Bronchial epithelial cell (primary cell): ENCODE measurements around the gene ADGRG6. TPM values are rescaled to one million over a fixed set of nuclear protein-coding genes. Genes with fewer than 3 reads are reported as not detected.
A peak's percentile ranks its signal among the peaks of the same experiment; 100 is the strongest.

Experiments used
- DNase-seq: peaks from one replicate; pipeline ENCODE4 v3.0.0-alpha.2; 2010; ENCODE audit warnings: low read depth
- FAIRE-seq: peaks from 2 replicates; lab custom pipeline; 2011; peaks lifted over from hg19 to GRCh38; lab: Jason Lieb, UNC
- H3K27me3 ChIP-seq: 2 replicates; pipeline ENCODE4 v1.5.1; 2011; ENCODE audit warnings: low read length; ENCODE audit not compliant: control insufficient read depth, insufficient read depth
- H3K36me3 ChIP-seq: 2 replicates; pipeline ENCODE4 v1.5.1; 2011; ENCODE audit warnings: low read length; ENCODE audit not compliant: control insufficient read depth, insufficient read depth
- H3K4me3 ChIP-seq: 2 replicates; pipeline ENCODE4 v1.5.1; 2011; ENCODE audit warnings: mild to moderate bottlenecking, low read depth, low read length, control low read depth
- total RNA-seq: library from RNA; depleted of rRNA; stranded (reverse); fragments of >200 nt; gene quantifications from 2 replicates; pipeline ENCODE4 v1.2.1, GENCODE V29; 2014
- TF ChIP-seq, protein P1 (sequence below): IDR thresholded peaks from 2 replicates; pipeline ENCODE4 v1.5.1; 2011; ENCODE audit warnings: mild to moderate bottlenecking, moderate library complexity, low read length, control low read depth, inconsistent platforms; ENCODE audit not compliant: insufficient read depth, severe bottlenecking

The ADGRG6 gene
- total RNA-seq, 1 donor from 2014 or later = 12.4 TPM

DNA sequence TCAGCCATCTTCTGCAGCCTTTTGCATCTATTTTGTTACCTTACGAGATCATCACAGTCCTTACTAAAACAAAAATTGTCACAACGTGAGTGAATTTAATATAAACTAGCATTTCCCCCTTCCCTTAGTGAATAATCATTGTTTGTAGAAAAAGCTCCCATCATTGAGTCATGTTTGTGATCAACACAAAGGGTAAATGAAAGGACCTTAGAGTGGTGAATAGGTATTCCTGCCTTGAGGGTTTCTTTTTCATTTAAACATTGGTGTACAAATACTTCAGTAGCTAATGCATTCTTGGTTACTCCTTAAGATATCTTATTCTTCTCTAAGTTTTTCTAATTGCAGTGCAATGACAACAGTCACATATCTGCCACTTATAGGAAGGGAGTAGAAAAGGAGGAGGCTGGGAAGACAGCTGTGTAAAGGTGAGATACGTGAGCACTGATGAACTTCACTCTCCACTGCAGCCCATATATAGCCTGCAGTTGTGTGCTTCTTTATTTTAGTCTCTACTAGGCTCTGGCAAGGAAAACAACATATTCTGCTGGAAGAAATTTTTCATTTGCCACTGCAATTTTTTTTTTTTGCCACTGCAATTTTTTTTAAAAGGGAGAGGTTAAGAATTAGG, 27.8 kb downstream of the ADGRG6 start:
- DNase-seq (peak; percentile 64), FAIRE-seq (no peak)
- TF ChIP-seq, protein P1, sequence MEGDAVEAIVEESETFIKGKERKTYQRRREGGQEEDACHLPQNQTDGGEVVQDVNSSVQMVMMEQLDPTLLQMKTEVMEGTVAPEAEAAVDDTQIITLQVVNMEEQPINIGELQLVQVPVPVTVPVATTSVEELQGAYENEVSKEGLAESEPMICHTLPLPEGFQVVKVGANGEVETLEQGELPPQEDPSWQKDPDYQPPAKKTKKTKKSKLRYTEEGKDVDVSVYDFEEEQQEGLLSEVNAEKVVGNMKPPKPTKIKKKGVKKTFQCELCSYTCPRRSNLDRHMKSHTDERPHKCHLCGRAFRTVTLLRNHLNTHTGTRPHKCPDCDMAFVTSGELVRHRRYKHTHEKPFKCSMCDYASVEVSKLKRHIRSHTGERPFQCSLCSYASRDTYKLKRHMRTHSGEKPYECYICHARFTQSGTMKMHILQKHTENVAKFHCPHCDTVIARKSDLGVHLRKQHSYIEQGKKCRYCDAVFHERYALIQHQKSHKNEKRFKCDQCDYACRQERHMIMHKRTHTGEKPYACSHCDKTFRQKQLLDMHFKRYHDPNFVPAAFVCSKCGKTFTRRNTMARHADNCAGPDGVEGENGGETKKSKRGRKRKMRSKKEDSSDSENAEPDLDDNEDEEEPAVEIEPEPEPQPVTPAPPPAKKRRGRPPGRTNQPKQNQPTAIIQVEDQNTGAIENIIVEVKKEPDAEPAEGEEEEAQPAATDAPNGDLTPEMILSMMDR = no peak
- H3K27me3 ChIP-seq = no peaks in the 10 kb centered on the region
- no peaks in the 10 kb centered on the region for H3K36me3 ChIP-seq
- no peak overlapping the region for H3K4me3 ChIP-seq

DNA sequence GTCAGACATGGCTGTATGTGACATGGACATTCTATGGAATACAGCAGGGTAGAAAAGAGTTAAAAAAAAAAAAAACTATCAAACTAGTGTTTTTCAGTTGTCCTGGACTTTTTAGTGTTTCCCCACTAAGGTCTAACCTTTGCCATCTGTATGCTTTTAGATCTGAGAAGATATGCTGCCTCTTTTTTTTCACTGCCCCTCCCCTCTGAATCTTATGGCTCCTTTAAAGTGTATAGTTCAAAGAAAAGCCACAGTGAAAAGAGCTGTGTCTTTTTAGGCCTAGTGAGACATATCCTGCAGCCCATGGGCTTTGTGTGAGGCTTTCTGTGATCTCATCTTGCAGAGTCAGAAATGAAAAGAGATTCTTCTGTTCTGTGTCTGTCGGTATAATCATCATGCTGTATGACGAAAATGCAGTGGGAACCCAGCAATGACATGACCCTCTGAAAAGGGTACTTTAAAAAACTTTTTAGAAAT, 29.3 kb downstream of the ADGRG6 start:
- Histone ChIP-seq H3K4me3 (no peak overlapping the region), H3K27me3 (no peaks in the 10 kb centered on the region), H3K36me3 (no peaks in the 10 kb centered on the region)
- FAIRE-seq = no peak
- peak; percentile 58 for DNase-seq
- TF ChIP-seq, protein P1 = no peak

DNA sequence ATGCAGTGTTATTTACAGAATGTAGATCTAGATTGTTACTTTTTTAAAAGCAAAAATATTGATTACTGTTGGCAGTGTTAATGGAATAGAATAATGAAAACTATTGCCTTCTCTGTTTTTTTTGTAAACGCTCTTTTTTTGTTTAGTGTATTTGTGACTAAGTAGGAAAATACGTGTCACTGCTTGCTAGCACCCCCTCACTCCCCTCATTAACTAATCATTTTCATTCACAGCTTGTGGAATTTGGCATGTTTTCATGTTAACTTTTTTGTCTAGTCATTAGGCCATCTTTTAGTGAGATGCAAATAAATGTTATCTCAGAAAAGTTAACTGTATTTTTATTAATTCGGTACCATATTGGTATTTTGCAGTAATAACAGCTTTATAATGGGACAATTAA, 29.8 kb downstream of the ADGRG6 start:
- no peak overlapping the region for H3K4me3 ChIP-seq
- TF ChIP-seq, protein P1 = no peak
- no peaks in the 10 kb centered on the region for H3K36me3 ChIP-seq
- DNase-seq (peak; percentile 54), FAIRE-seq (no peak)
- no peaks in the 10 kb centered on the region for H3K27me3 ChIP-seq

DNA sequence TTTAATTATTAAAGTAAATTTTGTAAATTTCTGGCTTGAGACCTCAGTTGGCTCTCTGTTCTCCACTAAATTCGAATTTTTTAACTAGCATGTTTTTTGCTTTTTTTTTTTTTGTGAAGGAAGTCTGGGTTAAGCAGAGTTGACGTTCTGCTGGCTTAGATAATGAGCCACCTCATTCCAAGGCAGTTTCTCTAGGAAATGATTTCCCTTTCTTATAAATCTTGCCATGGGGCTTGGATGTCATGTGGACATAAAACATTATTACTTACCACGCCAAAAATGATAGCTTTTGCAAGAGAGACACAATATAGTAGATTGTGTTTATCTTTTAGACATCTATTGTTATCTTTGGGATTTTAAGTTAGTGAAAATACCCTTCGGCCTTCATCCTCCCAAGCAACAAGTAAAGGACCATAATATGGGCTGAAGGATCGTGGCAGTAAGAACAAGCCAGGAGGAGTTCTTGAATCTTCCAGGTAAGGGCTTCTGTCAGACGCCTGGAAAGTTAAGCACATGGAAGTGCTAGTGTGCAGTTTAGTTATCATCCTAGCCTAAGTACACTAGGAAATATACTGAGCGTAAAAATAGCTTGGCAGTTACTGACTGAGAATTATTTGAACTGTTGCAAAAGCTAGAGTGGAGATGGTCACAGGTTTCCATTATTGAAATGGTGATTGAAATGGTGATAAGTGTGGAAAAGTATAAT, 30.7 kb downstream of the ADGRG6 start:
- Histone ChIP-seq H3K36me3 (no peaks in the 10 kb centered on the region), H3K27me3 (no peaks in the 10 kb centered on the region), H3K4me3 (no peak overlapping the region)
- TF ChIP-seq, protein P1 = no peak
- DNase-seq (no peak), FAIRE-seq (no peak)

DNA sequence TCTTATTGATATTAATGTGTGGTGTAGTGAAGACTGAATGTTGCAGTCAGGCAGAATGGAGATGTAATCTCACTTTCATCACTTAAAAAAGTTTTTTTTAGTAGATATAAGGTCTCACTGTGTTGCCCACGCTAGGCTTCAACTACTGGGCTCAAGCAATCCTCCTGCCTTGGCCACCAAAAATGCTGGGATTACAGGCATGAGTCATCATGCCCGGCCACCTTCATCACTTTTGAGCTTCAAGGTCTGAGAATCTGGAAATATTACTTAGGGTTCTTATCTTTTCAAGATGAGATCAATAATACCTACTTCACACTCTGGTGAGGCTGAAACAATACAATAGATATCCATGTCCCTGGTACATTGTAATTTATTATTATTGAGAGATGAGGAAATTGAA, 31.6 kb downstream of the ADGRG6 start:
- TF ChIP-seq, protein P1 = no peak
- no peaks in the 10 kb centered on the region for H3K27me3 ChIP-seq
- H3K4me3 ChIP-seq = no peak overlapping the region
- H3K36me3 ChIP-seq = no peaks in the 10 kb centered on the region
- DNase-seq = no peak
- FAIRE-seq = no peak
